HCT116 (cell line): ENCODE measurements around the gene RAB4A. TPM values are rescaled to one million over a fixed set of nuclear protein-coding genes. Genes with fewer than 3 reads are reported as not detected.

Experiments used
- ATAC-seq: fragments of 200-7000 bp; cut with Tn5 transposase; 2 replicates; pipeline ENCODE4 v1.9.1; 2020; ENCODE audit warnings: mild to moderate bottlenecking, moderate library complexity
- BruUV-seq: library from RNA; stranded (reverse); fragments of 400-500 nt; replicated peaks from 2 replicates; lab custom pipeline; 2021; lab: Mats Ljungman, UMichigan
- CTCF ChIA-PET: fragments of 300-600 bp; sonication (Branson Sonifier 250); formaldehyde crosslinking; loops from one replicate; lab custom pipeline; 2021; ENCODE audit warnings: antibody characterized with exemption; lab: Charles Lee
- POLR2A ChIA-PET: fragments of 300-600, 350-600 bp; sonication (Branson Sonifier 250); formaldehyde crosslinking; loops from one replicate; lab custom pipeline; 2021; ENCODE audit warnings: antibody characterized with exemption; lab: Charles Lee
- RAD21 ChIA-PET, 2 experiments: fragments of 300-600 bp; sonication (Branson Sonifier 250); formaldehyde crosslinking; loops; one replicate each; lab custom pipeline; 2023; ENCODE audit warnings: low total read pairs in 2 of 2; ENCODE audit not compliant: uncharacterized antibody in 2 of 2, unreplicated experiment in 2 of 2, low non-redundant PET in 1 of 2; lab: Charles Lee
- DNase-seq: peaks from one replicate; pipeline ENCODE4 v3.0.0-alpha.2; 2010; ENCODE audit warnings: low read depth, low spot score
- H2AFZ ChIP-seq: fragments of 200-600 bp; shearing (Covaris generic), sonication (generic); 2 replicates; pipeline ENCODE4 v1.6.1; 2017; ENCODE audit warnings: low read depth, mixed run types, mixed read lengths, antibody characterized with exemption, low read length; ENCODE audit not compliant: poor library complexity, severe bottlenecking
- H3K27ac ChIP-seq: 2 replicates; pipeline ENCODE4 v1.5.1; 2012; ENCODE audit warnings: low read depth, low read length
- H3K27me3 ChIP-seq: fragments of 200-600 bp; sonication (generic); 2 replicates; pipeline ENCODE4 v1.6.1; 2016; ENCODE audit warnings: mixed run types, low read length, mixed read lengths; ENCODE audit not compliant: insufficient read depth
- H3K36me3 ChIP-seq, 2 experiments: fragments of 200-500 bp in 1 of 2; fragments of 200-600 bp in 1 of 2; sonication (Bioruptor generic) in 1 of 2; sonication (generic) in 1 of 2; 2 replicates each; pipeline versions ENCODE4 v1.5.1 to v1.6.1; 2014 to 2016; ENCODE audit warnings: low read length in 2 of 2, inconsistent platforms in 1 of 2, mixed read lengths in 1 of 2, mixed run types in 1 of 2; ENCODE audit not compliant: insufficient read depth in 2 of 2, control insufficient read depth in 1 of 2
- H3K4me1 ChIP-seq, 2 experiments: fragments of 200-600 bp in 1 of 2; sonication (generic) in 1 of 2; 2 replicates each; pipeline versions ENCODE4 v1.5.1 to v1.6.1; 2012 to 2017; ENCODE audit warnings: low read length in 2 of 2, inconsistent platforms in 1 of 2, mild to moderate bottlenecking in 1 of 2, mixed read lengths in 1 of 2, mixed run types in 1 of 2, moderate library complexity in 1 of 2; ENCODE audit not compliant: insufficient read depth in 2 of 2, control insufficient read depth in 1 of 2
- H3K4me2 ChIP-seq: fragments of 200-600 bp; sonication (generic); 2 replicates; pipeline ENCODE4 v1.6.1; 2017; ENCODE audit warnings: mixed run types, low read length, mixed read lengths
- H3K4me3 ChIP-seq, 2 experiments: fragments of 200-600 bp in 1 of 2; sonication (generic) in 1 of 2; replicated peaks in 1 of 2; 2 replicates each; pipeline ENCODE4 v1.5.1; 2011 to 2016; ENCODE audit warnings: low read length in 2 of 2, control low read depth in 1 of 2, low read depth in 1 of 2, mild to moderate bottlenecking in 1 of 2, mixed read lengths in 1 of 2, mixed run types in 1 of 2
- H3K79me2 ChIP-seq: fragments of 200-600 bp; sonication (generic); 2 replicates; pipeline ENCODE4 v1.6.1; 2017; ENCODE audit warnings: mild to moderate bottlenecking, mixed run types, low read length, moderate library complexity, mixed read lengths; ENCODE audit not compliant: insufficient read depth
- H3K9ac ChIP-seq: fragments of 200-600 bp; sonication (generic); 2 replicates; pipeline ENCODE4 v1.6.1; 2016; ENCODE audit warnings: low read length, mixed read lengths
- H3K9me2 ChIP-seq: fragments of 200-600 bp; sonication (generic), shearing (Covaris generic); 2 replicates; pipeline ENCODE4 v1.6.1; 2017; ENCODE audit warnings: mixed run types, mild to moderate bottlenecking, moderate library complexity; ENCODE audit not compliant: insufficient read depth
- H3K9me3 ChIP-seq, 2 experiments: fragments of 200-500 bp in 1 of 2; fragments of 200-600 bp in 1 of 2; sonication (Bioruptor generic) in 1 of 2; sonication (generic) in 1 of 2; 2 replicates each; pipeline ENCODE4 v1.6.1; 2014 to 2017; ENCODE audit warnings: low read length in 2 of 2, mixed read lengths in 2 of 2, inconsistent platforms in 1 of 2, low read depth in 1 of 2, mild to moderate bottlenecking in 1 of 2, mixed run types in 1 of 2, moderate library complexity in 1 of 2; ENCODE audit not compliant: control insufficient read depth in 1 of 2, insufficient read depth in 1 of 2
- H4K20me1 ChIP-seq: fragments of 200-600 bp; sonication (generic), shearing (Covaris generic); 2 replicates; pipeline ENCODE4 v1.6.1; 2017; ENCODE audit warnings: mixed run types, mild to moderate bottlenecking, moderate library complexity; ENCODE audit not compliant: insufficient read depth
- CBX3 ChIP-seq: IDR thresholded peaks from 2 replicates; pipeline ENCODE4 v1.6.1; 2012; ENCODE audit warnings: low read depth
- EGR1 ChIP-seq: IDR thresholded peaks from 2 replicates; pipeline ENCODE4 v1.6.1; 2012; ENCODE audit warnings: low read depth
- EZH2phosphoT487 ChIP-seq: fragments of 200-600 bp; IDR thresholded peaks from 2 replicates; pipeline ENCODE4 v1.6.1; 2018; ENCODE audit warnings: antibody characterized with exemption, borderline replicate concordance
- JUND ChIP-seq: IDR thresholded peaks from 2 replicates; pipeline ENCODE4 v1.6.1; 2012
- REST ChIP-seq: IDR thresholded peaks from 2 replicates; pipeline ENCODE4 v1.6.1; 2012; ENCODE audit warnings: low read depth
- YY1 ChIP-seq: IDR thresholded peaks from 2 replicates; pipeline ENCODE4 v1.6.1; 2011; ENCODE audit warnings: low read length, low read depth, moderate library complexity, mild to moderate bottlenecking; ENCODE audit not compliant: insufficient replicate concordance; ENCODE audit errors: extremely low read depth
- intact Hi-C: fragments of 100-400 bp; cut with micrococcal nuclease; formaldehyde crosslinking; loops from 2 replicates; pipeline ENCODE4 v1.10.0; 2022
- total RNA-seq: library from RNA; stranded (reverse); gene quantifications from one replicate; pipeline ENCODE4 v1.2.1, GENCODE V29; 2021; ENCODE audit not compliant: unreplicated experiment
- TF ChIP-seq, protein P1 (sequence below): IDR thresholded peaks from 2 replicates; pipeline ENCODE4 v1.6.1; 2012

RAB4A gene
- total RNA-seq, 1 experiment from 2014 or later: 101 TPM

DNA sequence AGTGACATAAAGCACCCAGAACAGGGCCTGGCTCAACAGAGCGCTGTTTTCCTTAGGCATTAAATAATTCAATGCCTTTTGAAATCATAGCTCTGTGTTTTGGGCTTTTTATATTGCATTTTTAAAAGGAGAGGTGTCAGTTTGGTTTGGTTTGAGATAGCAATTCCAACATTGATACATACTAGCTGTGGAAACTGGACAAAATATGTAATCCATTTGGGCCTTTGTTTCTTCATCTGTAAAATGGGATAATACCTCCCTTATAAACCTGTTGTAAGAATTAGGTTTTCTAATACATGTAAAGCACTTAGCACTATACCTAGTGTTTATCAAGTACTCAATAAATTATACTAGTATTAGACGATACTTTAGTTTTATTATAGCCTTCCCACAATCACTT lies 8.7 kb upstream of the RAB4A start:
- intact Hi-C loops: no loop called here
- no TSS peak for BruUV-seq
- TF ChIP-seq JUND (no peak), REST (no peak), CBX3 (no peak), EGR1 (no peak), YY1 (no peak), EZH2phosphoT487 (no peak)
- TF ChIP-seq, protein P1, sequence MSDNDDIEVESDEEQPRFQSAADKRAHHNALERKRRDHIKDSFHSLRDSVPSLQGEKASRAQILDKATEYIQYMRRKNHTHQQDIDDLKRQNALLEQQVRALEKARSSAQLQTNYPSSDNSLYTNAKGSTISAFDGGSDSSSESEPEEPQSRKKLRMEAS: no peak
- Histone ChIP-seq H3K79me2 (no peaks in the 10 kb centered on the region), H2AFZ (no peak overlapping the region), H3K27ac (no peak overlapping the region), H3K4me3 (no peak overlapping the region), H3K4me2 (no peak overlapping the region), H3K27me3 (no peaks in the 10 kb centered on the region), H3K4me1 (peaks cover 4 to 7% of the 10 kb centered on the region in 2 experiments; a peak in 2 of 4 replicates), H3K9me3 (no peaks in the 10 kb centered on the region), H4K20me1 (no peaks in the 10 kb centered on the region), H3K36me3 (no peaks in the 10 kb centered on the region), H3K9me2 (no peaks in the 10 kb centered on the region), H3K9ac (no peak overlapping the region)
- ATAC-seq (no peak), DNase-seq (no peak)
- CTCF ChIA-PET: interaction anchor here (1.6 kb wide), 1 partner anchor 220 kb away, joined by 5 read pairs; no protein-coding TSS in a partner anchor
- RAD21 ChIA-PET: no interaction called here
- POLR2A ChIA-PET: no interaction called here
